ENCODE measurements around the gene KLHL26.

DNA sequence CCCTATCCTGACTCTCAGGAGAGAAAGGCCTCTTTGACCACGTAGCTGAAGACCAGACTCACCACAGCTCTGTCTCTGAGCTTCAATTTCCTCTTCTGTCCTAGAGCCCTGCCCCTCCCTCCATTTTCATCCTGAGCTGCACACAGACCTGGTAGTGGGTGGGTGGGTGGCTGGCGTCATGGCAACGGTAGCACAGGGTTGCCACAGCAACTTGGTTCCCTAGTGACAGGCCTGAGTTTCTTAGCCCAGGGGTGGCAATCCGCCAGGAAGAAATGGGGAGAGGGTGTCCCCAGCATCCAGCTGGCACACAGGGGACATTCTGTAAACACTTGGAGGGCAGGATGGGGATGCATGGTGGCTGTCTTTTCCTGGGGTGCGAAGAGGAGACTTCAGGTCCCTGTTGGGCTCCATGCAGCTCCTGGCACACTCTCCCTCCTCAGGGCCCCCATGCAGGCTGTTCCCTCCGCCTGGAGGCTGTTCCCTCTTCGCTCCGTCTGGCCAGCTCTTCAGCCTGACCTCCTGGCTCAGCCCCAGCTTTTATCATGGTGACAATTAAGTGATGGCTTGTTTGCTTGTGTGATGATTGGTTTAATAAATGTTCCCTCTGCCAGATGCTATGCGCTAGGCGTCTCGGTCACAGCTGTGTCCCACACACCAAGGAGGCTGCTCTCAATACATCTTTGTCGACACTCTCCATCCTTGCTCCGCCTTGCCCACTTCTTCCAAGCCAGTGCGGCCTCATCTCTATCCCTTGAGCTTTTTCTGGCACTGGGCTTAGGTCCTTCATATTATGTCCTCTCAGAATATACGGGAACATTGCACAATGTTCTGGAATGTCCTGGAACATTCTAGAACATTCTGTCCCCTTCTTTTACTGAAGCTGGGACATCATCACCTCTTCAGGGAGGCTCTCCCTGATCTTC lies 7.4 kb upstream of the KLHL26 start:
- TF ChIP-seq, protein P1, sequence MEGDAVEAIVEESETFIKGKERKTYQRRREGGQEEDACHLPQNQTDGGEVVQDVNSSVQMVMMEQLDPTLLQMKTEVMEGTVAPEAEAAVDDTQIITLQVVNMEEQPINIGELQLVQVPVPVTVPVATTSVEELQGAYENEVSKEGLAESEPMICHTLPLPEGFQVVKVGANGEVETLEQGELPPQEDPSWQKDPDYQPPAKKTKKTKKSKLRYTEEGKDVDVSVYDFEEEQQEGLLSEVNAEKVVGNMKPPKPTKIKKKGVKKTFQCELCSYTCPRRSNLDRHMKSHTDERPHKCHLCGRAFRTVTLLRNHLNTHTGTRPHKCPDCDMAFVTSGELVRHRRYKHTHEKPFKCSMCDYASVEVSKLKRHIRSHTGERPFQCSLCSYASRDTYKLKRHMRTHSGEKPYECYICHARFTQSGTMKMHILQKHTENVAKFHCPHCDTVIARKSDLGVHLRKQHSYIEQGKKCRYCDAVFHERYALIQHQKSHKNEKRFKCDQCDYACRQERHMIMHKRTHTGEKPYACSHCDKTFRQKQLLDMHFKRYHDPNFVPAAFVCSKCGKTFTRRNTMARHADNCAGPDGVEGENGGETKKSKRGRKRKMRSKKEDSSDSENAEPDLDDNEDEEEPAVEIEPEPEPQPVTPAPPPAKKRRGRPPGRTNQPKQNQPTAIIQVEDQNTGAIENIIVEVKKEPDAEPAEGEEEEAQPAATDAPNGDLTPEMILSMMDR (IDR thresholded peaks at IDR 0.05) = no peak
- no peak for TF ChIP-seq ZFX (IDR thresholded peaks at IDR 0.05; ENCODE audit: borderline replicate concordance)
